ENCODE results near the gene GALNT14.

The GALNT14 gene

DNA sequence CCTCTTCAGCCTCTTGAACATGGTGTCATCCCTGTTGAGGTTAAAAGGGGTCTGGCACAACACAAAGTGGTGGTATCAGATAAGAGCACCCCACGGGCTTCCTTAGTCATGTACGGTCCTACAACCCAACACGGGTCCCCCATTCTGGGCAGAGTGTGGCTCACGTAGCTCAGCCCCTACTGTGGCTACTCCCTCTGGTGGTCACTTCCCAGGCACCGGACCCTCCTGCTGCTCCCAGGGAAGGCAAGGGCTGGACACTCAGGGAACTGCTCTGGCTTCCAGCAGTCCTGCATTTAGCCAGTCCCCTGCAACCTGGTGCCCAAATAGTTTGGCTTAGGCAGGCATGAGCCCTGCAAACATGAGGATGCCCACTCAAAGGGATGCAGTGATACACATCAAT is 58.6 kb downstream of the GALNT14 start:
- Histone ChIP-seq H3K4me2 (no peak overlapping the region), H3K4me3 (no peak overlapping the region), H3K4me1 (no peaks in the 10 kb centered on the region)

DNA sequence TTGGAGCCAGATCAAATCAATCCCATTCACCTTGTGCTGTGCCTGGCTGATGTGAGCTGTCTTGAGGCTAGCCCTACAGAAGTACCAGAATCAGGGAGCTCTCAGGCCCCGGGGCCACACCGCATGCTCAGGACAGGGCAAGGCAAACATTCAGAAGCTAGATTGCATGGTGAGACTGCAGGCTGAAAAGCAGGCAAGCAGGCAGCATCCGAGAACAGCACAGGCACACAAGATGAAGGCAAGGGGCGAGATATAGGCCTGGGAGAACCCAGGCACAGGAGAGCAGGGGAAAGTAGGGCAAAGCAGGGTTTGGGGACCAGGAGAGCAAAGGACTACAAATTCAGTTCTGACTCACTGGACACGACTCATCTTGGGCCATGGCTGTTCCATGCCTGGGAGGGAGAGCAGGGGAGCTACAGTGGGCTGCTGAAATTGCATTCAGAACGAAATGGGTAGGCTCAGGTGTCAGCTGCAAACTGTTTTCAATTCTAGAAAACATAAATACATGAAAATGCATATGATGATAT is 59.6 kb downstream of the GALNT14 start:
- Histone ChIP-seq H3K36me3 (peaks cover 93% of the 10 kb centered on the region), H3K4me1 (no peaks in the 10 kb centered on the region), H3K27me3 (no peaks in the 10 kb centered on the region), H3K27ac (no peak overlapping the region), H3K9ac (no peak overlapping the region), H3K9me3 (no peaks in the 10 kb centered on the region), H4K20me1 (peaks cover 99% of the 10 kb centered on the region), H3K4me2 (no peak overlapping the region), H3K4me3 (no peak overlapping the region)
- TF ChIP-seq Cebpa-rat (IDR thresholded peaks at IDR 0.05), result no peak

More for the DNA sequence above, 58.6 kb downstream of the GALNT14 start:
- Histone ChIP-seq H3K27ac (no peak overlapping the region), H3K27me3 (no peaks in the 10 kb centered on the region), H3K9ac (no peak overlapping the region), H3K9me3 (no peaks in the 10 kb centered on the region), H3K36me3 (peaks cover 92% of the 10 kb centered on the region), H4K20me1 (peaks cover 99% of the 10 kb centered on the region)
- no peak for TF ChIP-seq Cebpa-rat (IDR thresholded peaks at IDR 0.05)

DNA sequence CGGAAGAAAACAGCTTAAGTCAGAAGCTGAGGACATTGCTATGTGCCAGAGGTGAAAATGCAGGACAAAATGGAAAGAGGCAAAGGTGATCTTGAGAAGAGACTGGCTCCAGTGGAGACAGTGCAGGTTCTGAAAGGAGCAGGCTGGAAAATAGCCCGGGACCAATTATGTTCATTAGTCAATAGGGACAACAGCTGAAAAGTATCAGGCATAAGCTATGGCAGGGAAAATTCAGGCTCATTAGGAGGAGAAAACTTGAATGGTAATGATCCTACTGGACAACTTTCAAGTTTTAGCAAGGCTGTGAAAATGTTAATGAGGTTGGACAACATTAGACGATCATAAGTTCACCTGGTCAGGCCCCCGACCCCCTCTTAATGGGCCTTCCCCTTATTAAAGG is 60.2 kb downstream of the GALNT14 start:
- Histone ChIP-seq H3K27me3 (no peaks in the 10 kb centered on the region), H4K20me1 (peaks cover 99% of the 10 kb centered on the region), H3K9ac (no peak overlapping the region), H3K9me3 (no peaks in the 10 kb centered on the region), H3K36me3 (peaks cover 93% of the 10 kb centered on the region), H3K4me1 (no peaks in the 10 kb centered on the region), H3K4me2 (no peak overlapping the region), H3K27ac (no peak overlapping the region), H3K4me3 (no peak overlapping the region)
- TF ChIP-seq Cebpa-rat (IDR thresholded peaks at IDR 0.05), result no peak

DNA sequence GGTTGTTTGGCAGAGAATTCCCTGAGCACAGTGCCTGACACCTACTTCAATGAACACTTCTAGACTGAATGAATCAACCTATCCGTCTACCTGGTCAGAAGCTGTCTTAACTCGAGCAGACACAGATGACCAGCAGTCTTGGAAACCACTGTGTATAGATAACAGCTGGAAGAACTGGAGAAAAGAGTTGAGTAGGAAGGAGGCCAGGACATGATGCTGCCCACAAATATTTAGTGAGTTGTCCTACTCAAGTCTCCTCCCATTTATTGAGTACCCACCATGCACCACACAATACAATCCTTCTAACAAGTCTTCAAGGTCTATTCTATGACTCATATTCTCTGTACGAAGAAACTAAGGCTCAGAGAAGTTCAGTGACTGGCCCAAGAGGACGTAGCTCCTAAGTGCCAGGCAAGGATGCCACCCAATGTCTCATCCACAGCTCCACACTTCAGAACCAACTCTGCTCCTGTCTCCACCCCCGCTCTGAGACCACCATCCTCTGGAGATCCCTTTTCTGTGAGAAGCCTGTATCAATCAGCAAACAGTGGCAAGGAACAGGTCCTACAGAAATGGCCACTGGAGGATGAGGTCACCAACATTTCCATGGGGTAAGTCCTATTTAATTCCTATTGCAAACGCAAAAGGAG is 62.2 kb downstream of the GALNT14 start:
- peaks cover 93% of the 10 kb centered on the region for H3K36me3 ChIP-seq
- no peak overlapping the region for H3K4me2 ChIP-seq
- no peak overlapping the region for H3K9ac ChIP-seq
- no peak for TF ChIP-seq Cebpa-rat (IDR thresholded peaks at IDR 0.05)
- H3K27me3 ChIP-seq, result no peaks in the 10 kb centered on the region
- no peak overlapping the region for H3K27ac ChIP-seq
- H3K9me3 ChIP-seq, result no peaks in the 10 kb centered on the region
- peaks cover 10% of the 10 kb centered on the region; the same call in 1 of the 2 replicates for H3K4me1 ChIP-seq
- H3K4me3 ChIP-seq, result no peak overlapping the region
- H4K20me1 ChIP-seq, result peaks cover 100% of the 10 kb centered on the region

DNA sequence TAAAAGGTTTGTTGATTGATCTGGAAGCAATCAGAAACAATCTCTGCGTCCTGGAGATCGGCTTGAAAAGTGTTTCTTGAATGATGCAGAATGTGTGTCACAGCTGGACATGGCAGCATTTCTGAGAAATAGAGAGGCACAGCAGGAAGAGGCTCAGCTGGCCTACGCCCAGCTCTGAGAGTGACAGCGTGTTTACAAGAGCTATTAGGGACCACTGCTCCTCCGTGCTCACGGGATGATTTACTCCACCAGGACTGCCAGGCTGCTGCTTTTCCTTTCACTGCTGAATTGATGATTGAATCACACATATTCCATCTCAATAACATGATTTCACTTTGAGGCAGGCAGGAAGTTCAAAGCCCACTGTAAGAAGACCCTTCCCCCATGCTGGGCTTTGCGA is 62.8 kb downstream of the GALNT14 start:
- Histone ChIP-seq H3K9ac (no peak overlapping the region), H3K36me3 (peaks cover 93% of the 10 kb centered on the region), H3K4me3 (no peak overlapping the region), H3K27ac (no peak overlapping the region), H3K27me3 (no peaks in the 10 kb centered on the region), H3K4me1 (peaks cover 11% of the 10 kb centered on the region), H3K9me3 (no peaks in the 10 kb centered on the region), H3K4me2 (no peak overlapping the region), H4K20me1 (peaks cover 100% of the 10 kb centered on the region)
- no peak for TF ChIP-seq Cebpa-rat (IDR thresholded peaks at IDR 0.05)

DNA sequence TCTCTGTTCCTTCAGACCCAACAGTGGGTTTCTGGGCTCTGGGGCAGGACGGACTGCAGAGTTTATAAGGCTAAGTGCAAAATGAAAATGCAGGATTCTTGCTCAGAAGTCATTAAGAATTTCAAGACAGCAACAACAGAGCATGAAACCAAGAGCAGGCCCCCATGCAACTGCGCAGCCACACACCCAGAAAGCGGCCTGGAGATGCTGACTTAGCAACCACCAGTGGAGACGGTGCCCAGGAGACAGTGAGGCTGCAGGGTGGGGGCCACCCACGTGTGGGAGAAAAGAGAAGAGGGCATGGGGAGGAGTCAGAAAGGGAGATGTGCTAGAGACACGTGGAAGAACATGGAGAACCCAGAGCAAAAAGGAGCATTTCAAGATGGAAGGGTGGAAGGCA is 66.5 kb downstream of the GALNT14 start:
- H3K9ac ChIP-seq, result no peak overlapping the region
- no peaks in the 10 kb centered on the region for H3K27me3 ChIP-seq
- no peak overlapping the region for H3K4me2 ChIP-seq
- H3K4me1 ChIP-seq, result peaks cover 18% of the 10 kb centered on the region
- no peaks in the 10 kb centered on the region for H3K9me3 ChIP-seq
- no peak overlapping the region for H3K4me3 ChIP-seq
- peaks cover 100% of the 10 kb centered on the region for H4K20me1 ChIP-seq
- H3K36me3 ChIP-seq, result peaks cover 88% of the 10 kb centered on the region
- no peak overlapping the region for H3K27ac ChIP-seq
- no peak for TF ChIP-seq Cebpa-rat (IDR thresholded peaks at IDR 0.05)

DNA sequence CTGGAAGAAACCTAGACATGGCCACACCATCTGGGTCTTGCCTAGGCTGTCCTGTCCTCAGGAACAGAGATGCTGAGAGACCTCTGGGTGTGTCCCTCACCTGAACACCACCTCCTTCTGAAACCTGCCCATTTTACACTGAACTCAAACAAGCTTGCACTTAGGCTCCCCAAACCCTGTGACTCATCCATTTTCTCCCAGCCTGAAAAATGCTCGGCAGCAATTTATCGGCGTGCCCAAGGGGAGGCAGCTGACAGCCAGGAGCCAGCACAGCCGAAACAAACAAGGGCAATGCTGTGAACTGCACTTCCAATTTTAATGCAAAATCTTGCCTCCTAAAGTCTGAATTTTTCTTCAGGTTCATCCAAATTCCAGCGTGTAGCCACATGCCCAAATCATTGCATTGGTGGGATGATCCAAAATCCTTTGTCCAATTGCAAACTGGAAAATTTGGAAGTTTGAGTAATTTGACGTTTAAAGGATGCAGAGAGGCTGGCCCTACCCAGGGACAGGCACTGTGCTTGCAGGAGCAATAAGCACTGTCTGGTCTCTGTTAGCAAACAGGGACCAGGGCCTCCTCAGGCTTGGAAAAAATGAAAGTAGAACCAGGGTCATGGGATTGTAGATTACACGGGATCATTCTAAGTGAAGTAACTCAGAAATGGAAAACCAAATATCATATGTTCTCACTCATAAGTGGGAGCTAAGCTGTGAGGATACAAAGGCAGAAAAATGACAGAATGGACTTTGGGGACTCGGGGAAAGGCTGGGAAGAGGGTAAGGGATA is 67.7 kb downstream of the GALNT14 start:
- Histone ChIP-seq H3K36me3 (peaks cover 87% of the 10 kb centered on the region), H3K4me2 (no peak overlapping the region), H3K27me3 (no peaks in the 10 kb centered on the region), H3K4me3 (no peak overlapping the region), H3K9ac (no peak overlapping the region), H3K9me3 (no peaks in the 10 kb centered on the region), H3K4me1 (peaks cover 18% of the 10 kb centered on the region), H4K20me1 (peaks cover 98% of the 10 kb centered on the region), H3K27ac (no peak overlapping the region)
- no peak for TF ChIP-seq Cebpa-rat (IDR thresholded peaks at IDR 0.05)

DNA sequence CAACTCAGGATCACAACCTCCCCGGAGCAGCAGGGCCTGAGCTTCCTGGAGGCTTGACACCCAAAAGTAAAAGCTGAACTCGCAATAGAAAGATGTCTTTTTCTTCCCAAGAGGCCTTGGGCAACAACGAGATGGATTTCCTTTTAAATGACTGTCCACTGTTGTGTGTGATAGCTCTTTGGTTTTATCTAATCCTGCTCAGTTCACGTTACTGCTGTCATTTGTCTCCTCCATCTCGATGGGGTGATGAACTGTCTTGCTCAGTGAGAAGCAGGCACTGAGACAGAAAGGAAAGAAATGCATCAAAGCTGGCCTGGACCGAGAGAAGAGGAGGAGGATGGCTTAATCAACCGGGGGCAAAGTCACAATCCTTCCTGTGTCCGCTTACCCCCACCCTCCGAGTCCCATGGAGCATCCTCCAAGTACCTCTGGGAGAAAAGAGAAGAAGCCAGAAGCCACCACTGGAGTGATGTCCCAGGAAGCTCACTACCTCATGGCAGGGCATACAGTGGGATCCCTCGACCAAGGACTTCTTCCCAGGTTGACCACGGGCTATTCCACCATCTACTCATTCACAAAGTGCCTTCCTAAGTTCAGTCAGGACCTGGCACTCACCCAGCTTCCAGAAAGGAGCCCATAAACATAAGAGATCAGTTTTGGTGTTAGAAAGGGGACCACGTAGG is 68.5 kb downstream of the GALNT14 start:
- no peak overlapping the region for H3K9ac ChIP-seq
- H3K4me3 ChIP-seq, result no peak overlapping the region
- no peaks in the 10 kb centered on the region for H3K27me3 ChIP-seq
- no peak overlapping the region for H3K27ac ChIP-seq
- H3K36me3 ChIP-seq, result peaks cover 87% of the 10 kb centered on the region
- H4K20me1 ChIP-seq, result peaks cover 98% of the 10 kb centered on the region
- peaks cover 7% of the 10 kb centered on the region for H3K9me3 ChIP-seq
- TF ChIP-seq Cebpa-rat (IDR thresholded peaks at IDR 0.05), result no peak
- peaks cover 18% of the 10 kb centered on the region for H3K4me1 ChIP-seq
- no peak overlapping the region for H3K4me2 ChIP-seq

DNA sequence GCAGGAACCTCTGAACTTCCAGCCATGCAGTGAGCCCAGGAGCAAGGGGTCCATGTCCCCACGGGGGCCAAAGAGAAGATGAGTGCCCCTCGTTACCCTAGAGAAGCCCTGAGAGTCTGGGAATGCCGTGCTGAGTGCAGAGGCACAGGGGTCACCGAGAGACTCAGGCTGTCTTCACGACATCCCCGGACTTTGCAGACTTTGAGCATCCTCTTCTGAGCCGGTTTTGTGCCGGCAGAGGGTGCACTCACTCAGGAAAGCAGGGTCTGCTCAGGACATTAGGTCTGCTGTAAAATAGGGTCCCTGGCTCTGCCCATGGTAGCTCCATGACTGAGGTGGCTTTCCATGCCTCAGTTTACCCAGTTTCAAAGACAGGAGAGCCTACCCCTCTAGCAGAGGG is 71.0 kb downstream of the GALNT14 start:
- Histone ChIP-seq H3K27ac (no peak overlapping the region), H3K36me3 (peaks cover 80% of the 10 kb centered on the region), H3K9ac (no peak overlapping the region), H3K9me3 (peaks cover 31% of the 10 kb centered on the region), H3K4me1 (peaks cover 11% of the 10 kb centered on the region), H3K4me3 (no peak overlapping the region), H3K27me3 (no peaks in the 10 kb centered on the region), H3K4me2 (no peak overlapping the region), H4K20me1 (peaks cover 83% of the 10 kb centered on the region)
- TF ChIP-seq Cebpa-rat (IDR thresholded peaks at IDR 0.05), result no peak

DNA sequence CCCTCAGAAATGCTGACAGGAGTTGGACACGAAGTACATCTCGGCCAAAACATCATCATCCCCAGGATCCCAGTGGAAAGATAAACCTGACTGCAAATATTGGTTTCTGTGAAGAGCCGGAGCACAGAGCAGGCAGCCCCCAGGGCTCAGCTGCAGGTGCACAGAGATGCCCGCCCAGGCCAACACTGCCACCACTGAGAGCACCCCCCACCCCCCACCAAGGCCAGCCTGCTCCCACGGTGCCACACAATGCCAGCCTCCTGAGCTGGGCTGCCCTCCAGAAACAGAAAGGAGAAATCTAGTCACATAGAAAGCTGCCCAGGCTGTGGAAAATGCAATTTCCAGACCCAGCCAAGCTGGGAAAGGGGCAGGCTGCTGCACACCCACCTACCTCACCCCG is 71.7 kb downstream of the GALNT14 start:
- TF ChIP-seq Cebpa-rat (IDR thresholded peaks at IDR 0.05), result no peak
- no peak overlapping the region for H3K27ac ChIP-seq
- H3K4me2 ChIP-seq, result no peak overlapping the region
- no peaks in the 10 kb centered on the region for H3K27me3 ChIP-seq
- H4K20me1 ChIP-seq, result peaks cover 76% of the 10 kb centered on the region
- H3K4me3 ChIP-seq, result no peak overlapping the region
- H3K4me1 ChIP-seq, result peaks cover 8% of the 10 kb centered on the region; the same call in 1 of the 2 replicates
- H3K9ac ChIP-seq, result no peak overlapping the region
- peaks cover 32% of the 10 kb centered on the region for H3K9me3 ChIP-seq
- H3K36me3 ChIP-seq, result peaks cover 75% of the 10 kb centered on the region

Measured in BLaER1 (cell line).